ENCODE results near the gene ANKH. TPM values are rescaled to one million over a fixed set of nuclear protein-coding genes. Genes with fewer than 3 reads are reported as not detected.

ANKH gene
- total RNA-seq, 4 donors from 2014 or later: 33.4 to 49.4 (median 38.0) TPM

GRCh38 chr5:14914623-14915260 is 43.2 kb upstream of the ANKH start:
- no peak overlapping the region for H3K27ac ChIP-seq (replicated peaks in 1 of 4)
- H3K27me3 ChIP-seq: no peaks in the 10 kb centered on the region
- no peaks in the 10 kb centered on the region for H3K4me1 ChIP-seq
- no peak overlapping the region for H3K4me3 ChIP-seq
- H3K36me3 ChIP-seq: no peaks in the 10 kb centered on the region
- WGBS: 84% methylated on average over 8 of the region's 8 CpGs
- no peaks in the 10 kb centered on the region for H3K9me3 ChIP-seq
- intact Hi-C loops (cut with DNase I): no loop called here
- no peak for TF ChIP-seq POLR2AphosphoS5 (IDR thresholded peaks at IDR 0.05)
- no peak for TF ChIP-seq CTCF (IDR thresholded peaks at IDR 0.05)
- no peak for TF ChIP-seq POLR2A (IDR thresholded peaks at IDR 0.05; ENCODE audit: low read depth)
- no peak for TF ChIP-seq EP300 (IDR thresholded peaks at IDR 0.05)
- DNase-seq (ENCODE audit: extremely low spot score): no peak

- no peak overlapping the region for H3K27ac ChIP-seq (replicated peaks in 1 of 4)
- H3K4me3 ChIP-seq: no peak overlapping the region
- no peaks in the 10 kb centered on the region for H3K36me3 ChIP-seq
- H3K4me1 ChIP-seq: no peaks in the 10 kb centered on the region
- H3K27me3 ChIP-seq: no peaks in the 10 kb centered on the region
- DNase-seq (ENCODE audit: extremely low spot score): no peak
- H3K9me3 ChIP-seq: no peaks in the 10 kb centered on the region
- intact Hi-C loops (cut with DNase I): no loop called here
- no peak for TF ChIP-seq POLR2A (IDR thresholded peaks at IDR 0.05; ENCODE audit: low read depth)
- TF ChIP-seq POLR2AphosphoS5 (IDR thresholded peaks at IDR 0.05): no peak
- no peak for TF ChIP-seq CTCF (IDR thresholded peaks at IDR 0.05)
- no peak for TF ChIP-seq EP300 (IDR thresholded peaks at IDR 0.05)
- 96% methylated on average over 7 of the region's 7 CpGs for WGBS
Measured at GRCh38 chr5:14914193-14914592, 42.6 kb upstream of the ANKH start.

GRCh38 chr5:14913096-14913495 is 41.5 kb upstream of the ANKH start:
- DNase-seq (ENCODE audit: extremely low spot score): no peak
- Histone ChIP-seq H3K9me3 (no peaks in the 10 kb centered on the region), H3K4me1 (no peaks in the 10 kb centered on the region), H3K36me3 (no peaks in the 10 kb centered on the region), H3K27me3 (no peaks in the 10 kb centered on the region), H3K27ac (replicated peaks in 1 of 4) (no peak overlapping the region), H3K4me3 (no peak overlapping the region)
- 86% methylated on average over 5 of the region's 5 CpGs for WGBS
- TF ChIP-seq CTCF (IDR thresholded peaks at IDR 0.05) (no peak), POLR2A (IDR thresholded peaks at IDR 0.05; ENCODE audit: low read depth) (no peak), POLR2AphosphoS5 (IDR thresholded peaks at IDR 0.05) (no peak), EP300 (IDR thresholded peaks at IDR 0.05) (no peak)
- intact Hi-C loops (cut with DNase I): no loop called here

GRCh38 chr5:14912206-14912605 is 40.6 kb upstream of the ANKH start:
- intact Hi-C loops (cut with DNase I): no loop called here
- TF ChIP-seq POLR2AphosphoS5 (IDR thresholded peaks at IDR 0.05) (no peak), EP300 (IDR thresholded peaks at IDR 0.05) (no peak), CTCF (IDR thresholded peaks at IDR 0.05) (no peak), POLR2A (IDR thresholded peaks at IDR 0.05; ENCODE audit: low read depth) (no peak)
- H3K9me3 ChIP-seq: no peaks in the 10 kb centered on the region
- no peak overlapping the region for H3K4me3 ChIP-seq
- WGBS: 92% methylated on average over 7 of the region's 7 CpGs
- no peaks in the 10 kb centered on the region for H3K27me3 ChIP-seq
- no peak overlapping the region for H3K27ac ChIP-seq (replicated peaks in 1 of 4)
- H3K4me1 ChIP-seq: no peaks in the 10 kb centered on the region
- DNase-seq (ENCODE audit: extremely low spot score): no peak
- H3K36me3 ChIP-seq: no peaks in the 10 kb centered on the region

GRCh38 chr5:14909369-14909768 is 37.8 kb upstream of the ANKH start:
- no peaks in the 10 kb centered on the region for H3K4me1 ChIP-seq
- no peak overlapping the region for H3K27ac ChIP-seq (replicated peaks in 1 of 4)

More at GRCh38 chr5:14909369-14909768, 37.8 kb upstream of the ANKH start:
- H3K9me3 ChIP-seq: no peaks in the 10 kb centered on the region
- no peaks in the 10 kb centered on the region for H3K36me3 ChIP-seq
- intact Hi-C loops (cut with DNase I): no loop called here
- no peaks in the 10 kb centered on the region for H3K27me3 ChIP-seq
- TF ChIP-seq CTCF (IDR thresholded peaks at IDR 0.05) (no peak), EP300 (IDR thresholded peaks at IDR 0.05) (no peak)
- 95% methylated on average over 2 of the region's 2 CpGs for WGBS
- H3K4me3 ChIP-seq: no peak overlapping the region
- no peak for DNase-seq (ENCODE audit: extremely low spot score)
